ENCODE measurements around the gene TIMM17B.

DNA sequence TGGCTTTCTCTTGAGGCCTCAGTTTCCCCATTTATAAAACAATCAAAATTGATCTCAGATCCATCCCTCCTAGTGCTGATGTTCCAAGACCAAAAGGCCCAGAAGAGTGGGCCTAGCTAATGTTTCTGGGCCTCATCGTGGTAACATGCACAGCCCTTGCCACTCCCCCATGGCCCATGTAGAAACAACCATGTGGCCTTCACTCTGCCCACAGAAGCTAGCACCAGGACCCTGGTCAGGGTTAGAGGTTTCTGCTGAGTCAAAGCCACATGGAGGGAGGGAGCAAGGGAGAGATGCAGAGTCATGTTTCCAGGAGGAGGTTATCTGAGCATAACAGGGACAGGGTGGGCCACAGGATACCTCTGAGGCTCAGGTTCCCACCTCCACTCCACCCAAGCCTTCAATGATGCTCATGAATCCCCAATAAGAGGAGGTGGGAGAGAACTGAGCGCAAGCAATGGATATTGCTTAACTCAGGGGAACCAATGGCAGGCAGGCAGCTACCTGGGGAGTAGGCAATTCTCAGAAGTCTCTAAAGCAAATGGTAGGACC lies 42.9 kb upstream of the TIMM17B start:
- TF ChIP-seq, protein P1, sequence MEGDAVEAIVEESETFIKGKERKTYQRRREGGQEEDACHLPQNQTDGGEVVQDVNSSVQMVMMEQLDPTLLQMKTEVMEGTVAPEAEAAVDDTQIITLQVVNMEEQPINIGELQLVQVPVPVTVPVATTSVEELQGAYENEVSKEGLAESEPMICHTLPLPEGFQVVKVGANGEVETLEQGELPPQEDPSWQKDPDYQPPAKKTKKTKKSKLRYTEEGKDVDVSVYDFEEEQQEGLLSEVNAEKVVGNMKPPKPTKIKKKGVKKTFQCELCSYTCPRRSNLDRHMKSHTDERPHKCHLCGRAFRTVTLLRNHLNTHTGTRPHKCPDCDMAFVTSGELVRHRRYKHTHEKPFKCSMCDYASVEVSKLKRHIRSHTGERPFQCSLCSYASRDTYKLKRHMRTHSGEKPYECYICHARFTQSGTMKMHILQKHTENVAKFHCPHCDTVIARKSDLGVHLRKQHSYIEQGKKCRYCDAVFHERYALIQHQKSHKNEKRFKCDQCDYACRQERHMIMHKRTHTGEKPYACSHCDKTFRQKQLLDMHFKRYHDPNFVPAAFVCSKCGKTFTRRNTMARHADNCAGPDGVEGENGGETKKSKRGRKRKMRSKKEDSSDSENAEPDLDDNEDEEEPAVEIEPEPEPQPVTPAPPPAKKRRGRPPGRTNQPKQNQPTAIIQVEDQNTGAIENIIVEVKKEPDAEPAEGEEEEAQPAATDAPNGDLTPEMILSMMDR (IDR thresholded peaks at IDR 0.05) = no peak
- TF ChIP-seq POLR2A (IDR thresholded peaks at IDR 0.05) = no peak
